GM12872 (cell line): ENCODE measurements around the gene ACACB.

ENCODE experiments used
- CTCF ChIP-seq: IDR thresholded peaks from 3 replicates; pipeline ENCODE4 v1.5.1; 2011; ENCODE audit warnings: low read depth, mild to moderate bottlenecking, low read length, moderate library complexity; ENCODE audit not compliant: insufficient read depth

The ACACB gene

GRCh38 chr12:109169262-109169661, 52.9 kb downstream of the ACACB start:
- TF ChIP-seq CTCF = no peak

DNA sequence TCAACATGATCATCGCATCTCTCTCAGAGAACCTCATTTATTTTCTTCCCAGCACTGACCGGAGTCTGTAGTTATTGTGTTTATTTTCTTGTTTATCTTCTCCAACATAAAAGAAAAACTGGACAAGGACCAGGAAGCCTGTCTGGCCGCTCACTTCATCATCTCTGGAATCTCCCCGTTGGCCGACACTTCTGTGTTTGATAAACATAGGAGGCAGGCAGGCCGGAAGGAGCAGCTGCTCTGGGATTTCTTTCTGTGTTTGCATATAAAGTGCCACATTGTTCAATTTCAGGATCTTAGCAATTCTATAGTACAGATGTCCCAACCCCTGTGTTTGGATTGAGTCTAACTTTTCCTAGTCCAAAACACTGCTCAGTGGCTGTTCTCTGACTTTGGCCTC, 53.3 kb downstream of the ACACB start:
- no peak for TF ChIP-seq CTCF

DNA sequence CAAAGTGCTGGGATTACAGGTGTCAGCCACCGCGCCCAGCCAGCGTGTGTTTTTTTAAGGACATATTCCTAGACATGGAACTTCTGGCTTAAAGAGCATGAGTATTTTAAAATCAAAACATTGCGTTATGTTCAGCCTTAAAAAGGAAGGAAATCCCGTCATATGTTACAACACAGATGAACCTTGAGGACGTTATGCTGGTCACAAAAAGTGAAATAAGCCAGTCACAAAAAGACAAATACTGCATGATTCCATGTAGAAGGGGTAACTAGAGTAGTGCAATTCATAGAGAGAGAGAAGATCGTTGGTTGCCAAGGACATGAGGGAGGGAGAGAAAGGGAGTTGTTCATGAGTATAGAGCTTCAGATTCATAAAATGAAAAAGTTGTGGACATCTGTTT, 53.9 kb downstream of the ACACB start:
- TF ChIP-seq CTCF = no peak

DNA sequence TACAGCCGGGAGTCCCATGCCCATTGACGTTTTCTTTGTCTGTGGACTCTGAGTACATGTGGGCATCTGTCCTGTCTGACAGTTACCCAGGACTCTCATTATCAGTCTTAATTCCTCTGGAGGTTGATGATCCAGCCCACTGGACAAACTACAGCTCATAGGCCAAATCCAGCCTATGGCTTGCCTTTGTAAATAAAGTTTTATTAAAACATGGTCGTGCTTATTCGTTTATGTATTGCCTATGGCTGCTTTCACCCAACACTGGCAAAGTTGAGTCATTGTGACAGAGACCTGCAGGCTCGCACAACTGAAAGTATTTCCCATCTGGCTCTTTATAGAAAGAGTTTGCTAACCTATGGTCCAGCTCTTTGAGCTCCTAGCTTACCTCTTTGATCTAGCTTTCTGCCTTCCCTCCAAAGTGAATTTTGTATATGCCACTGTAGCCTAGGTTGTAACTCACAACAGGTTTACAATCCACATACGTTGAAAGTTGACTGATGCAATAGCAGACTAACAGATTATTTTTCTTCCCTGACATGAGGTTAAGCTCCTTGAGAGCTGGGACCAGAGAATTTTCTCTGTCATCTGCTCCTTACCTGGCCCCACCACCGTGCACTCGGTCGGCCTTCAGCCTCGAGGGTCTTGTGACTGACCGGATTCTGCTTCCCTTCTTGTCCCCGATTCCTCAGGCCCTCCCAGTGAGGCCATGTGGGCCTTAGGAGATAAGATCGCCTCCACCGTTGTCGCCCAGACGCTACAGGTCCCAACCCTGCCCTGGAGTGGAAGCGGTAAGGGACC, 57.3 kb downstream of the ACACB start:
- TF ChIP-seq CTCF = no peak

DNA sequence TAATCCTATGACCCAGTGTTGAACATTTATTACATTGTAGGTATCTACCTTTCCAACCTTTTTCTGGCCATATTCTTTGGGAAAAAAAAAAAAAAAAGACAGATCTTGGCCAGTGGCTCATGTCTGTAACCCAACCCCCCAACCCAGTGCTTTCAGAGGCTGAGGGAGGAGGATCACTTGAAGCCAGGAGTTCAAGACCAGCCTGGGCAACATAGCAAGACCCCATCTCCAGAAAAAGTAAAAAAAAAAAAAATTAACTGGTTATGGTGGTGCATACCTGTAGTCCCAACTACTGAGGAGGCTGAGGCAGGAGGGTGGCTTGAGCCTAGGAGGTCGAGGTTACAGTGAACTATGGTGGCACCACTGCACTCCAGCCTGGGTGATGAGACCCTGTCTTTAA, 58.1 kb downstream of the ACACB start:
- no peak for TF ChIP-seq CTCF

- no peak for TF ChIP-seq CTCF
These were observed 62.1 kb downstream of the ACACB start for GRCh38 chr12:109178532-109178931.

DNA sequence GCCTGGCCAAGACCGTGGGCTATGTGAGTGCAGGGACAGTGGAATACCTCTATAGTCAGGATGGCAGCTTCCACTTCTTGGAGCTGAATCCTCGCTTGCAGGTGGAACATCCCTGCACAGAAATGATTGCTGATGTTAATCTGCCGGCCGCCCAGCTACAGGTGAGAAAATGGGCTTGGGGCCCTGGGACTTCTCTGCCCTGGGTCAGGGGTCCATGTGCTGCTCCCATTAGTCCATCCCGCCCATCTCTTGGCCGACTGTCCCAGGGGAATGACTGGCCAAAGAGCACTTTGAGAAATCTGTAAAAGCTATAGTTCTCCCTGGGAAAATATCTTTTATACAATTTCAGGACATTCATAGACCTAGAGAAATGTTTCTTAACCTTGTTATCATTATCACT, 63.5 kb downstream of the ACACB start:
- no peak for TF ChIP-seq CTCF
